Sigmoid colon (tissue), 7 donors: ENCODE data around the gene ELL3. TPM values are rescaled to one million over a fixed set of nuclear protein-coding genes. Genes with fewer than 3 reads are reported as not detected.
A peak's percentile ranks its signal among the peaks of the same experiment; 100 is the strongest.

Experiments
- DNase-seq: peaks from one replicate; pipeline ENCODE4 v3.0.0-alpha.2; 2019
- H3K27ac ChIP-seq, 4 donors: fragments of 200-600 bp; sonication (generic); one replicate each; pipeline ENCODE4 v1.5.1; 2016 to 2019; ENCODE audit warnings: mild to moderate bottlenecking in 1 of 4
- H3K27me3 ChIP-seq, 3 donors: fragments of 200-600 bp; sonication (generic); one replicate each; pipeline ENCODE4 v1.5.1; 2019; ENCODE audit warnings: mild to moderate bottlenecking in 1 of 3
- H3K36me3 ChIP-seq, 4 donors: fragments of 200-600 bp; sonication (generic); one replicate each; pipeline ENCODE4 v1.5.1; 2016 to 2019
- H3K4me1 ChIP-seq, 4 donors: fragments of 200-600 bp; sonication (generic); one replicate each; pipeline ENCODE4 v1.5.1; 2017 to 2019
- H3K4me3 ChIP-seq, 4 donors: fragments of 200-600 bp; sonication (generic); one replicate each; pipeline ENCODE4 v1.5.1; 2017 to 2019; ENCODE audit warnings: mild to moderate bottlenecking in 2 of 4, moderate library complexity in 1 of 4
- H3K9me3 ChIP-seq, 4 donors: fragments of 200-600 bp in 3 of 4; sonication (generic) in 3 of 4; one replicate each; pipeline versions ENCODE4 v1.5.1 to v1.6.1; 2013 to 2019
- EP300 ChIP-seq, 4 donors: sonication (generic); formaldehyde crosslinking; IDR thresholded peaks; one replicate each; pipeline ENCODE4 v1.6.1; 2017; ENCODE audit warnings: antibody characterized with exemption in 4 of 4
- POLR2A ChIP-seq, 2 donors: fragments of 450-650 bp; IDR thresholded peaks; one replicate each; pipeline ENCODE4 v1.6.1; 2016; ENCODE audit warnings: antibody characterized with exemption in 2 of 2, mild to moderate bottlenecking in 2 of 2, moderate library complexity in 2 of 2
- POLR2AphosphoS5 ChIP-seq, 4 donors: sonication (generic); formaldehyde crosslinking; IDR thresholded peaks; one replicate each; pipeline ENCODE4 v1.6.1; 2017; ENCODE audit warnings: antibody characterized with exemption in 4 of 4
- WGBS, 2 donors: extraction: QIAGEN DNeasy Blood & Tissue Kit; methylation state at CpG; one replicate each; pipeline ENCODE4 v1.1.7; 2013; 5-methylcytosine and 5-hydroxymethylcytosine counted together
- intact Hi-C: fragments of 100-400 bp; cut with DNase I; formaldehyde crosslinking; loops from one replicate; pipeline ENCODE4 v1.15.1; 2023
- polyA plus RNA-seq, 3 donors: library from polyadenylated mRNA; stranded (reverse); fragments of 200-250 nt; gene quantifications; one replicate each; pipeline ENCODE4 v1.2.3, GENCODE V29; 2013
- total RNA-seq, 4 donors: library from RNA; depleted of rRNA; stranded (reverse); fragments of >200 nt; gene quantifications; one replicate each; pipeline ENCODE4 v1.1.0, GENCODE V29; 2016
- TF ChIP-seq, protein P1 (sequence below), 4 experiments: fragments of 450-650 bp in 3 of 4; fragments of 200-600 bp in 1 of 4; IDR thresholded peaks; one replicate each; pipeline ENCODE4 v1.5.1; 2016 to 2019; ENCODE audit warnings: antibody characterized with exemption in 4 of 4, mild to moderate bottlenecking in 3 of 4, moderate library complexity in 2 of 4
- donor health status: healthy with polysubstance abuse.
- donor health status: Bipolar disorder and iron deficiency.
- donor health status: healthy.

The ELL3 gene
- total and polyA plus RNA-seq, 7 donors = 1.9 to 45.8 (median 6.4) TPM

DNA sequence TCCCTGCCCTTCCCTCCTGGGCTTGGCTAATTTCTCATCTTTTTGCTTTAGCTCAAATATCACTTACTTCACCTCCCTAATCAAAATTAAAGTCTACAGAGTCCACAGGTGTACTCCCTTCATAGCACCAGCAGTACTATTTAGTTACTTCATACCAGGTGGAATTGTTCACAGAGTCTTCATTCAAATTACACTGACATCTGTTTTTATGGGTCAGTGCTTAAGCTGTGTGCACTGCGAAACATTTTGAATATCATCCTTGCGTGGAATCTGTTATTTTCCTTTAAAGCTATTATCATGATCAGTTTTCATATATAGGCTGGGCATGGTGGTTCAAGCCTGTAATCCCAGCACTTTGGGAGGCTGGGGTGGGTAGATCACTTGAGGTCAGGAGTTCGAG, 12.6 kb upstream of the ELL3 start:
- TF ChIP-seq EP300 (IDR thresholded peaks at IDR 0.05) (no peak), POLR2A (IDR thresholded peaks at IDR 0.05) (no peak), POLR2AphosphoS5 (IDR thresholded peaks at IDR 0.05) (no peak)
- TF ChIP-seq, protein P1, sequence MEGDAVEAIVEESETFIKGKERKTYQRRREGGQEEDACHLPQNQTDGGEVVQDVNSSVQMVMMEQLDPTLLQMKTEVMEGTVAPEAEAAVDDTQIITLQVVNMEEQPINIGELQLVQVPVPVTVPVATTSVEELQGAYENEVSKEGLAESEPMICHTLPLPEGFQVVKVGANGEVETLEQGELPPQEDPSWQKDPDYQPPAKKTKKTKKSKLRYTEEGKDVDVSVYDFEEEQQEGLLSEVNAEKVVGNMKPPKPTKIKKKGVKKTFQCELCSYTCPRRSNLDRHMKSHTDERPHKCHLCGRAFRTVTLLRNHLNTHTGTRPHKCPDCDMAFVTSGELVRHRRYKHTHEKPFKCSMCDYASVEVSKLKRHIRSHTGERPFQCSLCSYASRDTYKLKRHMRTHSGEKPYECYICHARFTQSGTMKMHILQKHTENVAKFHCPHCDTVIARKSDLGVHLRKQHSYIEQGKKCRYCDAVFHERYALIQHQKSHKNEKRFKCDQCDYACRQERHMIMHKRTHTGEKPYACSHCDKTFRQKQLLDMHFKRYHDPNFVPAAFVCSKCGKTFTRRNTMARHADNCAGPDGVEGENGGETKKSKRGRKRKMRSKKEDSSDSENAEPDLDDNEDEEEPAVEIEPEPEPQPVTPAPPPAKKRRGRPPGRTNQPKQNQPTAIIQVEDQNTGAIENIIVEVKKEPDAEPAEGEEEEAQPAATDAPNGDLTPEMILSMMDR (IDR thresholded peaks at IDR 0.05) = no peak
- intact Hi-C loops = no loop called here
- Histone ChIP-seq H3K4me1 (peaks cover 4 to 21% (median 15%) of the 10 kb centered on the region in 4 donors), H3K36me3 (peaks cover 0 to 10% (median 4%) of the 10 kb centered on the region in 4 donors), H3K27me3 (no peaks in the 10 kb centered on the region), H3K9me3 (no peaks in the 10 kb centered on the region), H3K4me3 (no peak overlapping the region), H3K27ac (no peak overlapping the region)
- WGBS, 2 donors = 80 to 94% methylated on average over 3 of the region's 3 CpGs
- no peak for DNase-seq

DNA sequence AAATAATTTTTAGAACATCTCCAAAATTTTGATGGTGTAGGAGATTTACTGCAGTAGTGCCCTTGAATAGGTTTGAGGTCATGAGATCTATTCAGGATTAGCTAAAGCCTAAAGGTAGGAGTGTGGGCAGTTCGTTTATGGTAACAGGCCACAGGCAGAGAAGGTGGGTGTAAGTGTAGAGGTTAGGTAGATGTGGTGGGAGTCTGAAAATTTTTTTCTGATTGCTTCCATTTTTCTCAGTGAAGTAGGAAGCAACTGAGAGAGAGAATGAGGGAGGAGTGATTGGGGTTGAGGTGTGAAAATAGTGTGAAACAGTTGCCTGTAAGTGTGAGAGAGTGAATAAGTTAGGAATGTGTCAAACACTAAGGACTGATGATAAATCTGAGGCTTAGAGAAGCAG, 2.2 kb upstream of the ELL3 start:
- H3K4me3 ChIP-seq = no peak overlapping the region
- H3K36me3 ChIP-seq = no peaks in the 10 kb centered on the region
- no peaks in the 10 kb centered on the region for H3K27me3 ChIP-seq
- no peak overlapping the region for H3K27ac ChIP-seq
- 75 to 79% methylated on average over 1 of the region's 1 CpG for WGBS, 2 donors
- TF ChIP-seq POLR2AphosphoS5 (IDR thresholded peaks at IDR 0.05) (no peak), EP300 (IDR thresholded peaks at IDR 0.05) (no peak), POLR2A (IDR thresholded peaks at IDR 0.05) (no peak)
- TF ChIP-seq, protein P1 (IDR thresholded peaks at IDR 0.05) = no peak
- peaks cover 0 to 17% (median 16%) of the 10 kb centered on the region in 4 donors for H3K4me1 ChIP-seq
- H3K9me3 ChIP-seq = no peaks in the 10 kb centered on the region
- no peak for DNase-seq
- intact Hi-C loops = no loop called here

DNA sequence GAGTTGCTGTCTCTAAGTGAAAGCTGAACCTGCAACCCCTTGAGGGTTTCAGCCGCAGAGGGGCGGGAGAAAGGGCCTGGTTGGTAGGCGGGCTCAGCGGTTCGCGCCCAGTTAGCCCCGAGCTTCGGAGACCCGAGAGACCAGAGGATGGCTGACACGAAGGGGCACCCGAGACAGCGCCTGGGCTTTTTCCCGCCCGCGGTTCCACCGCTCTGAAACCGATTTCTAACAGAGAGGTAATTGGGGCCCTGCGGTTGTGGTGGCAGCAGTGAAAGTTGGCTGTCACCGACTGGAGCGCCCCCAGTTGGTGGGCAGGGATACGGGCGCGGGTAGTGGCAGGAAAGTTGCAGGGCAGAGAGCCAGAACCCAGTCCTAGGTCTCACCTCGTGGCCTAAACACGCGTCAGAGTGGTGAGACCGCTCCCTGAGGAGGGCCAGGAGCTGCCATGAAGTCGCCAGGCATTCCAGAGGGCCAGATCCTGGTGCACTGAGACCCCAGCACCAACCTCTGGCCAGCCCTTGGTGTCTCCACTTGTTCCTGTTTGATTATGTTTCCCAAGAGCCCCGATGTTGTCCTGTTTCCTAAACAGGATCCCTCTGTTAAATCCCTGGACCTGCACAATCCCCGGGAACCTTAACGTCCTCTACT, 625 bp upstream of the ELL3 start:
- peak; percentile 91 for DNase-seq
- no peaks in the 10 kb centered on the region for H3K9me3 ChIP-seq
- intact Hi-C loops = no loop called here

DNA sequence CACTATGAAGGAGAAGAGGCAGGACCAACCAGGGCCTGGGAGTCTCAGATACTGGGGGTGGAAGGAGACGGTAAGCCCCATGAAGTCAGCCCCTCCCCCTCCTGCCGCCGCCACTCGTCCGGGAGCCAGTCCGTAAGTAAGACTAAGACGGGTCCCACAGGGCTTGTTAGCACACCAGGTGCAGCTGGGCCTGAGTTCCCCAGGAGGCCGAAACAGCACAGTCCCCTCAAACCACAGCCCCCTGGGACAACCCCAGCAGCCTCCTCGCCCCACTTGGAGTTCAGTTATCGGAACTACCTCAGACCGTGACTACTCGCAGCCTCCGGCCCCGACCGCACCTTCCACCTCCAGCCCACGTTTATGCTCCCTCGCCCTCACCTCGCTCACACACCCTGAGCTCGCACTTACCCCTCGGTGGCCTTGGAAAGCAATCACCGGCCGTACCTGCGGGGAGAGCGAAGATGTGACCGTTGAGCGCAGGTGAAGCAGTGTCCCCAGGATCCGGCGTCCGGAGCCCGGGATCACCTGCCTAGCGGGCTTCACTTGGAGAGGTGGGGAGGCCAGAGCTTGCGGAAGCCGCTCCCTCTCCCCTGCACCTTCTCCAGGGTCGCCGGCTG, 557 bp downstream of the ELL3 start:
- Histone ChIP-seq H3K27me3 (no peaks in the 10 kb centered on the region), H3K9me3 (no peaks in the 10 kb centered on the region), H3K4me3 (peak overlapping the region; percentile 55 to 65 (median 61)), H3K4me1 (peaks cover 0 to 17% (median 16%) of the 10 kb centered on the region in 4 donors), H3K36me3 (peaks cover 4 to 24% (median 18%) of the 10 kb centered on the region in 4 donors), H3K27ac (peak overlapping the region; percentile 85 to 91 (median 89))
- 11 to 23% methylated on average over 35 of the region's 35 CpGs for WGBS, 2 donors
- DNase-seq = no peak
- TF ChIP-seq POLR2A (IDR thresholded peaks at IDR 0.05) = no peak
- TF ChIP-seq EP300 (IDR thresholded peaks at IDR 0.05) = no peak
- no peak for TF ChIP-seq POLR2AphosphoS5 (IDR thresholded peaks at IDR 0.05)
- TF ChIP-seq, protein P1 (IDR thresholded peaks at IDR 0.05) = no peak
- intact Hi-C loops = no loop called here

More for the DNA sequence above, 625 bp upstream of the ELL3 start:
- peak overlapping the region; percentile 85 to 91 (median 89) for H3K27ac ChIP-seq
- H3K27me3 ChIP-seq = no peaks in the 10 kb centered on the region
- peaks cover 0 to 17% (median 16%) of the 10 kb centered on the region in 4 donors for H3K4me1 ChIP-seq
- peak overlapping the region; percentile 55 to 65 (median 61) for H3K4me3 ChIP-seq
- 1 to 2% methylated on average over 31 of the region's 31 CpGs for WGBS, 2 donors
- TF ChIP-seq, protein P1 (IDR thresholded peaks at IDR 0.05) = peak; percentile 43 to 87 (median 80)
- no peak for TF ChIP-seq EP300 (IDR thresholded peaks at IDR 0.05)
- no peak for TF ChIP-seq POLR2A (IDR thresholded peaks at IDR 0.05)
- TF ChIP-seq POLR2AphosphoS5 (IDR thresholded peaks at IDR 0.05) = peak in 3 of 4 donors; percentile 44 to 54 (median 49)
- peaks cover 0 to 12% (median 8%) of the 10 kb centered on the region in 4 donors for H3K36me3 ChIP-seq
